GM18498 (cell line): ENCODE measurements around the gene IFIT3.
"Not testable (repeated sequence)": the region's sequence is repeated elsewhere in the genome, so short reads cannot be mapped to it uniquely, and the experiment has no call there.

Experiments used
- ATAC-seq: cut with Tn5 transposase; IDR thresholded peaks from one replicate; pipeline ENCODE4 v1.9.1; 2021; ENCODE audit warnings: mild to moderate bottlenecking, moderate library complexity; ENCODE audit not compliant: unreplicated experiment

Gene IFIT3

GRCh38 chr10:89331487-89332122, 3.8 kb downstream of the IFIT3 start:
- not testable (repeated sequence) for ATAC-seq

- peak; percentile 46 for ATAC-seq
These were observed 4.4 kb downstream of the IFIT3 start for GRCh38 chr10:89332123-89332633.

- ATAC-seq, result no peak
These were observed 7.4 kb downstream of the IFIT3 start for GRCh38 chr10:89335226-89335625.

- ATAC-seq, result no peak
These were observed 8.4 kb downstream of the IFIT3 start for GRCh38 chr10:89336241-89336640.

- no peak for ATAC-seq
These were observed 9.7 kb downstream of the IFIT3 start for GRCh38 chr10:89337484-89337883.

- ATAC-seq, result no peak
These were observed 10.9 kb downstream of the IFIT3 start for GRCh38 chr10:89338713-89339112.

- no peak for ATAC-seq
These were observed 12.1 kb downstream of the IFIT3 start for GRCh38 chr10:89339875-89340274.

GRCh38 chr10:89341649-89342048, 13.9 kb downstream of the IFIT3 start:
- ATAC-seq, result no peak

- ATAC-seq, result no peak
These were observed 14.6 kb downstream of the IFIT3 start for GRCh38 chr10:89342206-89342958.

GRCh38 chr10:89343089-89343767, 15.4 kb downstream of the IFIT3 start:
- no peak for ATAC-seq

- ATAC-seq, result no peak
These were observed 16.4 kb downstream of the IFIT3 start for GRCh38 chr10:89344156-89344555.

GRCh38 chr10:89345367-89346000, 17.7 kb downstream of the IFIT3 start:
- no peak for ATAC-seq

- ATAC-seq, result no peak
These were observed 18.8 kb downstream of the IFIT3 start for GRCh38 chr10:89346405-89347254.

GRCh38 chr10:89347701-89348457, 20.1 kb downstream of the IFIT3 start:
- no peak for ATAC-seq

- no peak for ATAC-seq
These were observed 20.7 kb downstream of the IFIT3 start for GRCh38 chr10:89348481-89348880.

GRCh38 chr10:89348975-89349374, 21.2 kb downstream of the IFIT3 start:
- no peak for ATAC-seq

GRCh38 chr10:89350631-89351315, 23.0 kb downstream of the IFIT3 start:
- peak; percentile 36 for ATAC-seq

GRCh38 chr10:89351412-89351779, 23.6 kb downstream of the IFIT3 start:
- peak; percentile 89 for ATAC-seq
